Esophagus muscularis mucosa (tissue), 4 donors: ENCODE results near the gene CLEC4E.
"Not testable (repeated sequence)": the region's sequence is repeated elsewhere in the genome, so short reads cannot be mapped to it uniquely, and the experiment has no call there.

Experiments
- CTCF ChIP-seq, 3 experiments: fragments of 200-600 bp in 2 of 3; fragments of 450-650 bp in 1 of 3; sonication (generic) in 2 of 3; IDR thresholded peaks; one replicate each; pipeline ENCODE4 v1.5.1; 2017 to 2019; ENCODE audit warnings: antibody characterized with exemption in 3 of 3, mild to moderate bottlenecking in 2 of 3, moderate library complexity in 1 of 3
- EP300 ChIP-seq: sonication (generic); formaldehyde crosslinking; IDR thresholded peaks from one replicate; pipeline ENCODE4 v1.6.1; 2017; ENCODE audit warnings: antibody characterized with exemption
- POLR2A ChIP-seq: fragments of 450-650 bp; IDR thresholded peaks from one replicate; pipeline ENCODE4 v1.6.1; 2017; ENCODE audit warnings: antibody characterized with exemption, moderate library complexity, mild to moderate bottlenecking, low read depth
- POLR2AphosphoS5 ChIP-seq, 2 donors: sonication (generic); formaldehyde crosslinking; IDR thresholded peaks; one replicate each; pipeline ENCODE4 v1.6.1; 2017; ENCODE audit warnings: antibody characterized with exemption in 2 of 2

GRCh38 chr12:8495671-8496070 lies 45.0 kb downstream of the CLEC4E start:
- not testable (repeated sequence) for TF ChIP-seq POLR2AphosphoS5 (IDR thresholded peaks at IDR 0.05); EP300; CTCF (IDR thresholded peaks at IDR 0.05); POLR2A
